HG03354 (cell line): Measurements from ENCODE around the gene PEPD.

Experiments used
- ATAC-seq: cut with Tn5 transposase; IDR thresholded peaks from one replicate; pipeline ENCODE4 v1.9.1; 2021; ENCODE audit warnings: mild to moderate bottlenecking; ENCODE audit not compliant: unreplicated experiment, poor library complexity, severe bottlenecking

Gene PEPD

DNA sequence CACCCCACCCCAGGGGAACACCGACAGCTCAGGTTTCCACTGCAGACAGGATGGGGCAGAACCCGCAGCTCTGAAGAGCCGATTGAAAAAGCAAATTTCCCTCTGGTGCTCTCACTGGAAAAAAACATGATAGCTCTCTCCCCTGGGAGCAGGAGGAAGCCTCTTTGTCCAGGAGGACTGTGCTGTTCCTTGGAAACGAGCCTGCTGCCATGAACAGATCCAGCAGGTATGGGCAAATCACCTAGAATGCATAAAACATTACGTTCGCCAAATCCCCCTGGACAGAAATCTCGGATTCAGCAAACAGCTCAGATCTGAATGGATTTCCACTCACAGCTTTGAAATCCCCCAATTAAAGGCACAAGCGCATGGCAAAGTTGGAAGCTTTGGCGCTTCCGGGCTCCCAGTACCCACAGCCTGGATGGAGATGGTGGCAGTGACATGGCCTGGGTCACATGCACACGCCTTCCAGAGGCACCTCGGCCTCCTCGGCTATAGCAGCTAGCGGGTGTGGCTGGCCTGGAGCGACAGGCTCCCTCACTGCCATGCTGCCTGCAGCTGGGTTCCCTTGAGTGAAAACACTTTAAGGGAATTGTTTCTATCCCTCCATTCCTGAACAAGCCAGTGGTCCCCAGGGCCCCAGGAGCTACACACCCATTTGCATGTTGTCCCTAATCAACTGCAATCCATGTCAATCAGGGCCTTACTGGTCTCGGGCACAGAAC lies 89.0 kb downstream of the PEPD start:
- ATAC-seq = no peak

DNA sequence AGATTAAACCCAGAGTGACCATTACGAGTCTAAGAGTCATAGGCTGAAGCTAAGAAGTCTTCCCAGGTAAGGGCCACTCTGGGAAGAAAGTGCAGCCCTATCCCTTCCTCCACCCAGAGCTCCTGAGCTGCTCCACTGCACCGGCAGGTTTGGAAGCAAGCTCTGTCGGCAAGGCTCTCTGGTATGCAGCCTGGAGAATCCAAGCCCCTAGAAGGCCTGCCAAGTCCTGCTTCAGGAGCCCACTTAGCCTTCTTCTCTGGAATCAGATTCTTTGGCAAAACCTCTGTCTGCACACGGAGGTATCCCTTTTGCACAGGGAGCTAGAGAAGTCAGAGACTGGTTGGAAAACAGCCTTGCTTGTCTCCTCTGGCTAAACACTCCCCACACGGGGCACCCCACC lies 89.6 kb downstream of the PEPD start:
- ATAC-seq = no peak

DNA sequence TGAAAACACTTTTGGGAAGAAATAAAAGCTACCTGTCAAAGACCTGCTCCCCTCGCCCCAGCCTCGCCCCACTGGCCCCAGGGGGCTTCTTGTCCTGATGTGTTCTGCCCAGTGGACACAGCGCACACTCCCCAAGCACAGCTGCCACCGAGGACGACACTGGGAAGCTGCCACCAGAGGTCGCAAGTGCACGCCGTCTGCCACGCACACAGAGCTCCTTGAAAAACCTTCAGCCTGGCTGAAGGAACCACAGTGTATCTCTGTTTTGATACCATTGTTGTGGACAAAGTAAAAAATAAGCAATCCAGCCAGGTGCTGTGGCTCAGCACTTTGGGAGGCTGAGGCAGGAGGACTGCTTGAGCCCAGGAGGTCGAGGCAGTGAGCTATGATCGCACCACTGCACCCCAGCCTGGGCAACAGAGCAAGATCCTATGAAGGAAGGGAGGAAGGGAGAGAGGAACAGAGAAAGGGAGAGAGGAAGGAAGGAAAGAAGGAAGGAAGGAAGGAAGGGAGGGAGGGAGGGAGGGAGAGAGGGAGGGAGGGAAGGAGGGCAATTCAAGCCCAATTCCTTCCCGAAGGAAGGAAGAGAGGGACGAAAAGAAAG lies 90.8 kb downstream of the PEPD start:
- peak; percentile 72 for ATAC-seq

DNA sequence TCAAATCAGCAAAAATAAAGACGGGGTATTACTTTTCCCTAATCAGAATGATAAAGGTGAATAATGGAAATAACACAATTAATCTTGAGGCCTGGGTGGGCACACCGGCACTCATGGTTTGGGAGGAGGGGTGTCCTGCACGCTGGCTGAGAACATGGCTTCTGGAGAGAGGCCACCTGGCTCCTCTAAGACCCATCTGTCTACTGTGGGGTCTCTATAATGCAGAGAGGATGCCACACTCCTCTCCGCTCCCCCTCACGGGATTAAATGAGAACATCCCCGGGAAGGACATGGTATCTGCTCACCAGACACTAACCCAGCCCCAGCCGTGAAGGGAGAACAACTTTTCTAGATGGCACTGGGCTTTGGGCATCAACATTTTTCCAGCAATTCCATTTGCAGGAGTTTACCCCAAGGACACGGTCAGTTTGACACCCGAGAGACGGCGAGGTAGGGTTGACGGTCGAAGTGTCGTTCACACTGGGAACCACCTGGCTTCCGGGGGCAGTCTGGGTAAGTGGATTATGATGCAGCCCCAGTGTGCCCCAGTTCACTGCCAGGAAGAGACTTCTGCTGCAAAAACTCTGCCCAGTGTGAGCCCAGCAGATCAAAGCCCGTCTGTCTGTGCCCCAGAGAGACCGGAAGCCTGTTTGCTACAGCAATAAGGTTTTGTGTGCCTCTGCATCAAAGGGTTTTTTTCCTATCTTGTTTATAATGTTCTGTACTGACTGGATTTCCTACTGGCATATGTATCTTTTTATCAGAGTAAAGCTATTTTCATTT lies 91.5 kb downstream of the PEPD start:
- no peak for ATAC-seq

- no peak for ATAC-seq
Measured at GRCh38 chr19:33428627-33429125, 92.9 kb downstream of the PEPD start.

GRCh38 chr19:33427801-33428626 lies 93.6 kb downstream of the PEPD start:
- no peak for ATAC-seq

- no peak for ATAC-seq
Measured at GRCh38 chr19:33426621-33427361, 94.8 kb downstream of the PEPD start.

GRCh38 chr19:33424181-33424580 lies 97.4 kb downstream of the PEPD start:
- no peak for ATAC-seq

DNA sequence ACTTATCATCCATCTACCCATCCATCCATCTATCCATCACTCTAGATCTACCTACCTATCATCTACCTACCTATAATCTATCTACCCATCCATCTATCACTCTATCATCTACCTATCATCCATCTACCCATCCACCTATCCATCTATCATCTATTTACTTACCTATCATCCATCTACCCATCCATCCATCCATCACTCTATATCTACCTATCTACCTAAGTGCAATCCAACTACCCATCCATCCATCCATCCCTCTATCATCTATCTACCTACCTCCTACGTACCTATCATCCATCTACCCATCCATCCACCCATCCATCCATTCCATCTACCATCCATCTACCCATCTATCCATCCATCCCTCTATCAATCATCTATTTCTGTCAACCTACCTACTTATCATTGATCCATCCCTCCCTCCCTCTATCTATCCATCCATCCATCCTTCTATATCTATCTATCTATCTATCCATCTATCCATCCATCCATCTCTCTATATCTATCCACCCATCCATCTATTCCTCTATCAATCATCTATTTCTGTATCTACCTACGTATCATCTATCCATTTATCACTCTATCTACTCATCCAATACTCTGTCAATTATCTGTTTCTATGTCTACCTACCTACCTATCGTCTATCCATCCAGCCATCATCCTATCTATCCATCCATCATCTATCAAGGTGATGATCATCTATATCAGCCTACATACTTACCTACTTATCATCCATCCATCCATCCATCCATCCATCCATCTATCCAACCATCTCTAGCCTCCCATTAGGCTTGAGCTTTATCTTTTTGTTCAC lies 99.0 kb downstream of the PEPD start:
- no peak for ATAC-seq

DNA sequence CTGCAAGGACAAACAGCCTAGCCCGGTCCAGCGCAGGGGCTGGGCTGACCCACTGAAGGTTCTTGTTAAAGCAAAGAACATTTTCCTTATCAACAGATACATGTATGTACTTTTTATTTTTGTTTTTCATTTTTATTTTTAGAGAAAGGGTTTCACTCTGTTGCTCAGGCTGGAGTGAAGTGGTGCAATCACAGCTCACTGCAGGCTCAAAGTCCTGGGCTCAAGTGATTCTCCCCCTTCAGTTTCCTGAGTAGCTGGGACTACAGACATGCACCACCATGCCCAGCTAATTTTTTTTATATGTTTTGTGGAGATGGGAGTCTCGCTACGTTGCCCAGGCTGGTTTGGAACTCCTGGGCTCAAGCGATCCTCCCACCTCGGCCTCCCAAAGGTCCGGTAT lies 100.2 kb downstream of the PEPD start:
- ATAC-seq = no peak

DNA sequence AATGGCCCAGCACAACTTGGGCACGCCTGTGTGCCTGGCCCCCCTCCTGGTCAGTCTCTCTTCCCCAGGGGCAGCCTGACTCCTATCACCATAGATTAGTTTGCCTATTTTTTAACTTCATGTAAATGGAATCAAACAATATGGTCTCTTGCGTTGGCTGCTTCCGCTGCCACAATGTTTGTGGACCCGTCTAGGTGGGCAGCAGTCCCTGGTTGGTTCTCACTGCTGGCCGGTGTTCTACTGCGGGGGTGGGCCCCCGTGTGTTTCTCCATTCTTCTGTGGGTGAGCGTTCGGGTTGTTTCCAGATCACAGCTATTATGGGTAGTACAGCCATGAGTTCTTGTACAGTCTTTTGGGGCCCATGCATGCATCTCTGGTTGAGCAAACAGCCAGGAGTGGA lies 100.8 kb downstream of the PEPD start:
- ATAC-seq = no peak

DNA sequence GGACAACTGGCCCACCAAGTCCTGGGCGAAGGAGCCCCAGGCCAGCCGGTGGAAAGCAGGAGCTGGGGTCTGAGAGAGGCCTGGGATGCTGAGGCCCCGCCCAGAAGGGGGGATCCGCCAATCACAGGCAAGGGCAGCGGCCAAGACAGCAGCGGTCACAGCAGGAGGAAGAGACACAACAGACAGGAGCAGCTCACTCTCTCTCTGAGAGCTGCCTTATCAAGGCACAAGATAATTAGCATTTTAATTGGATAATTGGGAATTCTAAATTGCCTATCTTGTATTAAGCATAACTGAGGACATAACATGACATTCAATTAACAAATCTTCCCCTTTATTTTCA lies 101.8 kb downstream of the PEPD start:
- no peak for ATAC-seq

DNA sequence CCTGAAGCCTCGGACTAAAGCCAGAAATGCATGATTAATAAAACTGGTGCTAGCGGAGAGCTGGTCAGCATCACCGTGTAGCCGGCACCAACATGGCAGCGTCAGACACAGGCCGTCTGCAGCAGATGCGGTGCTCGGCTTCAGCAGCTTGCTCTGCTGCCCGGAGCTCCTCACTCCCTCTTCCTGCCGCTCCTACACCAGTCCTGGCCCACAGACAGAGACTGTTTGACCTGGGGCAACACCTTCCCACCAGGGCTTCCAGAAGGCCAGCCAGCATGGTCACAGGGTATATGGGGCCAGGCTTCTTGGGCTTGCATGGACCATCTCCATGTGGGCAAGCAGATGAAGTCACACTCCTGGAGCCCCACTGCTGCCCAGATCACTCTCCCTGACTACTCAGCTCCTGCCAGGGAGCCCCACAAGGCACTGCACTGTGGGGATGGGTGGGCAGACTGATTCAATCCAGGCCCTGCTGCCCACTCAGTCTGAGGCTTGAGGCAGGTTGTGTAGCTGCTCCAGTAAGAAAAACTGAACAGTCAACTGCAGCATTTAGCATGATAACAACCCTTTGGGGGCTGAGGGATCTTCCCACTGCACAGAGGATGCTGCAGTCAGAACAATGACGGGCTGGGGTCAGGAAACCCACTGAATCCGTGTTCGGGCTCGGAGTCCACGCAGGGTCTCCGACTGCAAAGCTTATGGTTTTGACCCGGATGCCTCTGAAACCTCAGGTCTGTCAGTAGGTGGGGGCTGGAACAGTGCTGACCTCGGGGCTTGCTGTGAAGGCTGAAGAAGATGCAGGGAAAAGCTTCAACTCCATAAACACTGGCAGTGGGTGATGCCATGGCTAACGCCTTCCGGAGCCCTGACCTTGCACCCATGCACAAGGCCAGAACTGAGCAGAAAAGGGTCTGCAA lies 102.5 kb downstream of the PEPD start:
- no peak for ATAC-seq

- ATAC-seq = no peak
Measured at GRCh38 chr19:33418461-33418860, 103.1 kb downstream of the PEPD start.

DNA sequence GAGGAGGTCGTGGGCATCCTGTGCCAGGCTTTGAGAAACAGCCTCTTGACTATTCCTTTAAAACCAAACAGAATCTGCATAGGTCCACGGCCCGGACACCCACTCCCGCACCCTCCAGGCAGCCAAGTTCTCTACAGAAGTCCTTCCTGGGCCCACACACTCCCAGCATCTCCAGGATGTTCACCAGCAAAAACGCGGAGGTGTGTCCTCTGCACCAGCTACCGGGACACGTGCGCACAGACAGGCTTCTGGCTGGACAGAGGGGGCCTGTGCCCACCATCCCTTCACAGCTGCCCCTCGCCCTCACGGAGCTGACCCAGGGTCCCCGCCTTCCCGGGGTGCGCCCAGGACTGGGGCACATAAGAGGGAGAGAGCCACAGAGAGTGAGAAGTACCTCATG lies 103.8 kb downstream of the PEPD start:
- no peak for ATAC-seq

- ATAC-seq = peak; percentile 52
Measured at GRCh38 chr19:33416307-33417215, 105.0 kb downstream of the PEPD start.
